Peyer's patch (tissue), 4 donors: ENCODE measurements around the gene MRPL24.

Experiments used
- CTCF ChIP-seq, 6 experiments: fragments of 450-650 bp in 4 of 6; fragments of 200-600 bp in 2 of 6; sonication (generic) in 1 of 6; IDR thresholded peaks; one replicate each; pipeline ENCODE4 v1.5.1; 2017 to 2019; ENCODE audit warnings: antibody characterized with exemption in 6 of 6, mild to moderate bottlenecking in 3 of 6, moderate library complexity in 1 of 6
- POLR2A ChIP-seq, 2 donors: fragments of 450-650 bp; IDR thresholded peaks; one replicate each; pipeline ENCODE4 v1.5.1; 2017; ENCODE audit warnings: antibody characterized with exemption in 2 of 2, mild to moderate bottlenecking in 2 of 2, moderate library complexity in 2 of 2

- TF ChIP-seq CTCF (IDR thresholded peaks at IDR 0.05) (no peak), POLR2A (IDR thresholded peaks at IDR 0.05) (no peak)
Measured at GRCh38 chr1:156738916-156739315, 2.0 kb downstream of the MRPL24 start.
